K562 (cell line): ENCODE results near the gene CRYBG3. TPM values are rescaled to one million over a fixed set of nuclear protein-coding genes. Genes with fewer than 3 reads are reported as not detected.

Source experiments
- ARID4B ChIP-seq: sonication (generic); formaldehyde crosslinking; IDR thresholded peaks from 2 replicates; pipeline ENCODE4 v1.8.0; 2022; ENCODE audit warnings: mild to moderate bottlenecking, missing genetic modification reagents
- CREBBP ChIP-seq: IDR thresholded peaks from one replicate; pipeline ENCODE4 v1.6.1; 2012; ENCODE audit warnings: low read depth, mild to moderate bottlenecking, control low read depth, inconsistent platforms, low read length
- E4F1 ChIP-seq: fragments of 250-450 bp; sonication (Bioruptor Pico); IDR thresholded peaks from 2 replicates; pipeline ENCODE4 v1.5.0; 2021; ENCODE audit warnings: mild to moderate bottlenecking, borderline replicate concordance
- ETV5 ChIP-seq: sonication (generic); formaldehyde crosslinking; IDR thresholded peaks from 2 replicates; pipeline ENCODE4 v1.4.0; 2020; ENCODE audit warnings: low read depth, mild to moderate bottlenecking, missing genetic modification reagents
- SIX5 ChIP-seq, 2 experiments: IDR thresholded peaks; 2 replicates each; pipeline ENCODE4 v1.6.1; 2011; ENCODE audit warnings: low read length in 2 of 2, borderline replicate concordance in 1 of 2, low read depth in 1 of 2, mild to moderate bottlenecking in 1 of 2, moderate library complexity in 1 of 2; ENCODE audit not compliant: insufficient read depth in 1 of 2
- SMAD1 ChIP-seq: fragments of 150-350 bp; IDR thresholded peaks from 2 replicates; pipeline ENCODE4 v1.6.1; 2014; ENCODE audit warnings: low read length, low read depth; ENCODE audit not compliant: partially characterized antibody
- SOX6 ChIP-seq: fragments of 450-650 bp; IDR thresholded peaks from 2 replicates; pipeline ENCODE4 v1.6.1; 2014; ENCODE audit warnings: mild to moderate bottlenecking
- THAP7 ChIP-seq: fragments of 250-450 bp; sonication (Bioruptor Pico); IDR thresholded peaks from 2 replicates; pipeline ENCODE4 v1.5.0; 2021
- U2AF2 ChIP-seq: fragments of 200-400 bp; formaldehyde crosslinking; optimal IDR thresholded peaks from 2 replicates; pipeline ENCODE3; 2017; ENCODE audit warnings: low read depth, mild to moderate bottlenecking, low read length
- ZNF165 ChIP-seq: fragments of 250-450 bp; sonication (Bioruptor Pico); IDR thresholded peaks from 2 replicates; pipeline ENCODE4 v1.4.0; 2020; ENCODE audit warnings: borderline replicate concordance
- ZNF444 ChIP-seq: fragments of 250-450 bp; sonication (Bioruptor Pico); IDR thresholded peaks from 2 replicates; pipeline ENCODE4 v1.4.0; 2020; ENCODE audit warnings: mild to moderate bottlenecking, moderate library complexity
- ZNF512 ChIP-seq: IDR thresholded peaks from 2 replicates; pipeline ENCODE4 v1.6.1; 2016; ENCODE audit warnings: missing genetic modification characterization, missing compliant biosample characterization
- polyA plus RNA-seq, 8 experiments: library from polyadenylated mRNA; depleted of rRNA in 4 of 8; stranded (reverse) in 5 of 8; unstranded in 3 of 8; fragments of >200 nt; fragmentation: Nextera tagmentation in 2 of 8; fragmentation: Illumina TruSeq in 1 of 8; extraction: Ambion mirVana in 2 of 8; extraction: Trizol in 1 of 8; gene quantifications; 2 replicates each; pipeline versions ENCODE4 v1.2.1 to v1.2.3, GENCODE V29; 2011 to 2014; ENCODE audit warnings: inconsistent platforms in 1 of 8, missing spikeins in 1 of 8
- total RNA-seq, 7 experiments: library from RNA; depleted of rRNA in 6 of 7; stranded (reverse); fragments of >200 nt in 6 of 7; fragmentation: Illumina TruSeq in 2 of 7; extraction: Trizol in 2 of 7; gene quantifications; 2 replicates each; pipeline versions ENCODE4 v1.2.1 to v1.2.3, GENCODE V29; 2011 to 2021; ENCODE audit warnings: low replicate concordance in 1 of 7
- TF ChIP-seq, protein P1 (sequence below): fragments of 450-650 bp; IDR thresholded peaks from 2 replicates; pipeline ENCODE4 v1.6.1; 2018; ENCODE audit not compliant: partially characterized antibody

The CRYBG3 gene
- total and polyA plus RNA-seq, 9 of the 15 experiments (the other 6 are each of a cell fraction or from before 2014, with no cell fraction given) = 0.08 to 0.72 (median 0.18) TPM

- TF ChIP-seq, protein P1, sequence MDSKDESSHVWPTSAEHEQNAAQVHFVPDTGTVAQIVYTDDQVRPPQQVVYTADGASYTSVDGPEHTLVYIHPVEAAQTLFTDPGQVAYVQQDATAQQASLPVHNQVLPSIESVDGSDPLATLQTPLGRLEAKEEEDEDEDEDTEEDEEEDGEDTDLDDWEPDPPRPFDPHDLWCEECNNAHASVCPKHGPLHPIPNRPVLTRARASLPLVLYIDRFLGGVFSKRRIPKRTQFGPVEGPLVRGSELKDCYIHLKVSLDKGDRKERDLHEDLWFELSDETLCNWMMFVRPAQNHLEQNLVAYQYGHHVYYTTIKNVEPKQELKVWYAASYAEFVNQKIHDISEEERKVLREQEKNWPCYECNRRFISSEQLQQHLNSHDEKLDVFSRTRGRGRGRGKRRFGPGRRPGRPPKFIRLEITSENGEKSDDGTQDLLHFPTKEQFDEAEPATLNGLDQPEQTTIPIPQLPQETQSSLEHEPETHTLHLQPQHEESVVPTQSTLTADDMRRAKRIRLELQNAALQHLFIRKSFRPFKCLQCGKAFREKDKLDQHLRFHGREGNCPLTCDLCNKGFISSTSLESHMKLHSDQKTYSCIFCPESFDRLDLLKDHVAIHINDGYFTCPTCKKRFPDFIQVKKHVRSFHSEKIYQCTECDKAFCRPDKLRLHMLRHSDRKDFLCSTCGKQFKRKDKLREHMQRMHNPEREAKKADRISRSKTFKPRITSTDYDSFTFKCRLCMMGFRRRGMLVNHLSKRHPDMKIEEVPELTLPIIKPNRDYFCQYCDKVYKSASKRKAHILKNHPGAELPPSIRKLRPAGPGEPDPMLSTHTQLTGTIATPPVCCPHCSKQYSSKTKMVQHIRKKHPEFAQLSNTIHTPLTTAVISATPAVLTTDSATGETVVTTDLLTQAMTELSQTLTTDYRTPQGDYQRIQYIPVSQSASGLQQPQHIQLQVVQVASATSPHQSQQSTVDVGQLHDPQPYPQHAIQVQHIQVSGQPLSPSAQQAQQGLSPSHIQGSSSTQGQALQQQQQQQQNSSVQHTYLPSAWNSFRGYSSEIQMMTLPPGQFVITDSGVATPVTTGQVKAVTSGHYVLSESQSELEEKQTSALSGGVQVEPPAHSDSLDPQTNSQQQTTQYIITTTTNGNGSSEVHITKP = no peak
- TF ChIP-seq ZNF165 (CRISPR knock-in tag) (no peak), U2AF2 (no peak), THAP7 (CRISPR knock-in tag) (no peak), ZNF444 (CRISPR knock-in tag) (no peak), ARID4B (peak; percentile 69; the same call in 1 of the 2 replicates), E4F1 (no peak), CREBBP (no peak), ZNF512 (no peak), SOX6 (no peak), SMAD1 (no peak), SIX5 (IDR thresholded peaks at IDR 0.05; ENCODE audit: borderline replicate concordance in 1 of 2, insufficient read depth in 1 of 2, low read depth in 1 of 2, low read length in 2 of 2) (no peak), ETV5 (no peak)
Measured at GRCh38 chr3:97971679-97972567, 150.1 kb downstream of the CRYBG3 start, which contains the start of gene RIOX2 (continued).
